Measurements from ENCODE around the gene IFI27L1.

Gene IFI27L1

DNA sequence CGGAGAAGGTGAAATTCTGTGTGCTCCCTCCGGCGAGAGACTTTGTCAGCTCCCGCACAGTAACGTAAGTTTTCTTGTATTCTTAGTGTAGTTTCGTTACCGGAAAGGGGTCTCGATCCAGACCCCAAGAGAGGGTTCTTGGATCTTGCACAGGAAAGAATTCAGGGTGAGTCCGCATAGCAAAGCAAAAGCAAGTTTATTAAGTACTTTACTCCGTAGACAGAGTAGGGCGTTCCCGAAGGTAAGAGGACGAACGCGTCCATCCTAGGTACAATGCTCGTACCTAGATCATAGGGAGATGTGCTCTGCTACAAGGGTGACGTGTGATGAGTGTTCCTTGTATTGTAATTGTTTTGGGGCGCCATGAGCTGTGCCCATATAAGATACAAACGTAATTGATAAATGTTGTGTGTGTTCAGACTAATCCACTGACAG, 293 bp downstream of the IFI27L1 start:
- Histone ChIP-seq H3K9me3 (replicated peaks in 1 of 2; ENCODE audit: control insufficient read depth in 2 of 2, insufficient read depth in 1 of 2, low read depth in 1 of 2, low read length in 2 of 2) (peaks cover 0 to 41% of the 10 kb centered on the region in 2 donors), H3K4me1 (ENCODE audit: control insufficient read depth in 2 of 2, insufficient read depth in 1 of 2, low read depth in 1 of 2, low read length in 2 of 2) (peaks cover 4 to 8% of the 10 kb centered on the region in 2 donors), H2BK12ac (ENCODE audit: low read length) (no peak overlapping the region), H3K23ac (ENCODE audit: low read depth, low read length, poor library complexity) (no peak overlapping the region), H4K91ac (ENCODE audit: low read depth, low read length, poor library complexity) (no peak overlapping the region), H3K4me3 (ENCODE audit: low read length in 2 of 2) (peak overlapping the region; percentile 92 to 98), H4K8ac (ENCODE audit: low read depth, low read length) (no peak overlapping the region), H3K27ac (replicated peaks; ENCODE audit: low read length) (no peak overlapping the region), H3K36me3 (replicated peaks in 1 of 2; ENCODE audit: control insufficient read depth in 2 of 2, insufficient read depth in 2 of 2, low read length in 2 of 2) (peaks cover 11 to 34% of the 10 kb centered on the region in 2 donors), H2BK120ac (ENCODE audit: low read depth, low read length) (no peak overlapping the region), H3K9ac (ENCODE audit: low read depth, low read length, poor library complexity) (peak overlapping the region; percentile 83), H3K18ac (ENCODE audit: low read length) (no peak overlapping the region), H3K14ac (ENCODE audit: low read length) (no peak overlapping the region), H2AFZ (ENCODE audit: low read length) (peak overlapping the region; percentile 93), H3K79me1 (ENCODE audit: low read depth, low read length) (peaks cover 8% of the 10 kb centered on the region), H3K27me3 (ENCODE audit: control insufficient read depth in 3 of 3, insufficient read depth in 3 of 3, low read depth in 1 of 3, low read length in 3 of 3) (no peaks in the 10 kb centered on the region), H3K4ac (ENCODE audit: low read length) (no peak overlapping the region), H2BK5ac (ENCODE audit: low read length) (no peak overlapping the region), H2BK15ac (ENCODE audit: low read length) (no peak overlapping the region), H3K4me2 (ENCODE audit: insufficient read depth, low read length, poor library complexity, severe bottlenecking) (peak overlapping the region; percentile 48), H2AK5ac (ENCODE audit: low read depth, low read length) (no peak overlapping the region)
- WGBS, 2 donors (ENCODE audit: extremely low coverage in 2 of 2, insufficient read length in 2 of 2, insufficient replicate concordance in 1 of 2): no CpG with 5 or more reads among the region's 19 CpGs
- no peak for DNase-seq (ENCODE audit: low spot score)

DNA sequence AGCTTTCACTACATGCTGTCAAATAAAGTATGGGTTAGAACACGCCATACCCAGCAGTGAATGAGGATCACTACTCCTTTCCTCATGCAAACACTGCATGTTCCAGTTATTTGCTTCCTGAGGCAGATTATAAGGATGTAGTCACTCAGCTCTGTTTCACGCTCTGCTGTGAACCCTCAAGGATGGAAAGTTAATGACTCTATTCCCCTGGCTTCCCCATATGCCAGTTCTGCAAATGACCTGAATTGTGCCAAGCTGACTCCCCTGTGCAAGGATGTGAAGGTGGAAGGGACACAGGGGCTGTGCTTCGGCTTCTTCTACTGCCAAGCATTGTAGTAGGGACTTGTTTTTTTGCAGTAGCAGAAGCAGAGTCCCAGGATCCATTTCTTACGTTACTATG, 6.8 kb downstream of the IFI27L1 start:
- no peak overlapping the region for H2AFZ ChIP-seq (ENCODE audit: low read length)
- H3K9me3 ChIP-seq (replicated peaks in 1 of 2; ENCODE audit: control insufficient read depth in 2 of 2, insufficient read depth in 1 of 2, low read depth in 1 of 2, low read length in 2 of 2): peaks cover 0 to 12% of the 10 kb centered on the region in 2 donors
- no peak overlapping the region for H4K8ac ChIP-seq (ENCODE audit: low read depth, low read length)
- no CpG with 5 or more reads among the region's 4 CpGs for WGBS, 2 donors (ENCODE audit: extremely low coverage in 2 of 2, insufficient read length in 2 of 2, insufficient replicate concordance in 1 of 2)
- no peak overlapping the region for H4K91ac ChIP-seq (ENCODE audit: low read depth, low read length, poor library complexity)
- H3K4me1 ChIP-seq (ENCODE audit: control insufficient read depth in 2 of 2, insufficient read depth in 1 of 2, low read depth in 1 of 2, low read length in 2 of 2): no peaks in the 10 kb centered on the region
- peaks cover 0 to 4% of the 10 kb centered on the region in 2 donors for H3K36me3 ChIP-seq (replicated peaks in 1 of 2; ENCODE audit: control insufficient read depth in 2 of 2, insufficient read depth in 2 of 2, low read length in 2 of 2)
- H3K27me3 ChIP-seq (ENCODE audit: control insufficient read depth in 3 of 3, insufficient read depth in 3 of 3, low read depth in 1 of 3, low read length in 3 of 3): no peaks in the 10 kb centered on the region
- no peak for DNase-seq (ENCODE audit: low spot score)
- H2BK120ac ChIP-seq (ENCODE audit: low read depth, low read length): no peak overlapping the region
- H3K23ac ChIP-seq (ENCODE audit: low read depth, low read length, poor library complexity): no peak overlapping the region
- no peak overlapping the region for H3K4me2 ChIP-seq (ENCODE audit: insufficient read depth, low read length, poor library complexity, severe bottlenecking)
- H2BK15ac ChIP-seq (ENCODE audit: low read length): no peak overlapping the region
- no peak overlapping the region for H2BK12ac ChIP-seq (ENCODE audit: low read length)
- no peak overlapping the region for H2BK5ac ChIP-seq (ENCODE audit: low read length)
- H3K79me1 ChIP-seq (ENCODE audit: low read depth, low read length): no peaks in the 10 kb centered on the region
- H3K4ac ChIP-seq (ENCODE audit: low read length): no peak overlapping the region
- no peak overlapping the region for H3K4me3 ChIP-seq (ENCODE audit: low read length in 2 of 2)
- H2AK5ac ChIP-seq (ENCODE audit: low read depth, low read length): no peak overlapping the region
- H3K27ac ChIP-seq (replicated peaks; ENCODE audit: low read length): no peak overlapping the region
- H3K14ac ChIP-seq (ENCODE audit: low read length): no peak overlapping the region
- no peak overlapping the region for H3K9ac ChIP-seq (ENCODE audit: low read depth, low read length, poor library complexity)
- H3K18ac ChIP-seq (ENCODE audit: low read length): no peak overlapping the region

DNA sequence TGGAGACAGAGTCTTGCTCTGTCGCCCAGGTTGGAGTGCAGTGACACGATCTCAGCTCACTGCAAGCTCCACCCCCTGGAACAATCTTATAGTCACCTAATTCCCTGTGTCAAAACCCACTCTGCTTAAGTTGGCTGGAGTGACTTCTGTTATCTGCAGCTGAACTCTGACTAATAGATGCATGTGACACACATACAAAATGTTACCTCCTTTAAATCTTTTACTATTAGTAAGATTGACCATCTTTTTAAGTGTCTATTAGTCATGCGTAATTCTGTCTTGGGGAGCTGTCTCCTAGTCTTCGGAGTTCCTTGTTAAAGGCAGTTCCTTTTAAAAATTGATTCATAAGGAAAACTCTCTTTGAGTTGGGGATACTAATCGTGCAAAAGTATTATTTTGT, 7.4 kb downstream of the IFI27L1 start:
- no peak overlapping the region for H3K18ac ChIP-seq (ENCODE audit: low read length)
- no peak overlapping the region for H3K4me2 ChIP-seq (ENCODE audit: insufficient read depth, low read length, poor library complexity, severe bottlenecking)
- no peak overlapping the region for H2BK5ac ChIP-seq (ENCODE audit: low read length)
- H3K27me3 ChIP-seq (ENCODE audit: control insufficient read depth in 3 of 3, insufficient read depth in 3 of 3, low read depth in 1 of 3, low read length in 3 of 3): no peaks in the 10 kb centered on the region
- no peak overlapping the region for H2BK12ac ChIP-seq (ENCODE audit: low read length)
- H3K9ac ChIP-seq (ENCODE audit: low read depth, low read length, poor library complexity): no peak overlapping the region
- no peak overlapping the region for H4K91ac ChIP-seq (ENCODE audit: low read depth, low read length, poor library complexity)
- H2BK120ac ChIP-seq (ENCODE audit: low read depth, low read length): no peak overlapping the region
- no peaks in the 10 kb centered on the region for H3K4me1 ChIP-seq (ENCODE audit: control insufficient read depth in 2 of 2, insufficient read depth in 1 of 2, low read depth in 1 of 2, low read length in 2 of 2)
- no peak overlapping the region for H3K27ac ChIP-seq (replicated peaks; ENCODE audit: low read length)
- no peak overlapping the region for H2BK15ac ChIP-seq (ENCODE audit: low read length)
- H3K9me3 ChIP-seq (replicated peaks in 1 of 2; ENCODE audit: control insufficient read depth in 2 of 2, insufficient read depth in 1 of 2, low read depth in 1 of 2, low read length in 2 of 2): peaks cover 0 to 8% of the 10 kb centered on the region in 2 donors
- H3K79me1 ChIP-seq (ENCODE audit: low read depth, low read length): no peaks in the 10 kb centered on the region
- WGBS, 2 donors (ENCODE audit: extremely low coverage in 2 of 2, insufficient read length in 2 of 2, insufficient replicate concordance in 1 of 2): no CpG with 5 or more reads among the region's 5 CpGs
- no peak overlapping the region for H2AFZ ChIP-seq (ENCODE audit: low read length)
- DNase-seq (ENCODE audit: low spot score): no peak
- peaks cover 0 to 4% of the 10 kb centered on the region in 2 donors for H3K36me3 ChIP-seq (replicated peaks in 1 of 2; ENCODE audit: control insufficient read depth in 2 of 2, insufficient read depth in 2 of 2, low read length in 2 of 2)
- no peak overlapping the region for H3K4me3 ChIP-seq (ENCODE audit: low read length in 2 of 2)
- H4K8ac ChIP-seq (ENCODE audit: low read depth, low read length): no peak overlapping the region
- H3K23ac ChIP-seq (ENCODE audit: low read depth, low read length, poor library complexity): no peak overlapping the region
- H2AK5ac ChIP-seq (ENCODE audit: low read depth, low read length): no peak overlapping the region
- no peak overlapping the region for H3K4ac ChIP-seq (ENCODE audit: low read length)
- H3K14ac ChIP-seq (ENCODE audit: low read length): no peak overlapping the region

DNA sequence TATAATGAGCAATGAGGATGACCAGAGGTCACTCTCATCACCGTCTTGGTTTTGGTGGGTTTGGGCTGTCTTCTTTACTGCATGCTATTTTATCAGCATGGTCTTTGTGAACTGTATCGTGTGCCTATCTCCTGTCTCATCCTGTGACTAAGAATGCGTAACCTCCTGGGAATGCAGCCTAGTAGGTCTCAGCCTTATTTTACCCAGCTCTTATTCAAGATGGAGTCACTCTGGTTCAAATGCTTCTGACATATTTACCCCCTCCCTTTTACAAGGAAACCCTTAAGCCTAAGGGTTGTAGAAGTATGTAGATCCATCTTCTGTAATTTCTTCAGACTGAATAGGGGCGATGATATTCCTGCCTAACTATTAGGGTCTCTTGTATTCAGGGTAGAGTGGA, 8.4 kb downstream of the IFI27L1 start:
- Histone ChIP-seq H3K4me3 (ENCODE audit: low read length in 2 of 2) (no peak overlapping the region), H2AK5ac (ENCODE audit: low read depth, low read length) (no peak overlapping the region), H3K27me3 (ENCODE audit: control insufficient read depth in 3 of 3, insufficient read depth in 3 of 3, low read depth in 1 of 3, low read length in 3 of 3) (no peaks in the 10 kb centered on the region), H3K14ac (ENCODE audit: low read length) (no peak overlapping the region), H3K4me2 (ENCODE audit: insufficient read depth, low read length, poor library complexity, severe bottlenecking) (no peak overlapping the region), H3K18ac (ENCODE audit: low read length) (no peak overlapping the region), H2BK12ac (ENCODE audit: low read length) (no peak overlapping the region), H2AFZ (ENCODE audit: low read length) (no peak overlapping the region), H2BK120ac (ENCODE audit: low read depth, low read length) (no peak overlapping the region), H3K79me1 (ENCODE audit: low read depth, low read length) (no peaks in the 10 kb centered on the region), H3K23ac (ENCODE audit: low read depth, low read length, poor library complexity) (no peak overlapping the region), H3K9me3 (replicated peaks in 1 of 2; ENCODE audit: control insufficient read depth in 2 of 2, insufficient read depth in 1 of 2, low read depth in 1 of 2, low read length in 2 of 2) (peaks cover 0 to 8% of the 10 kb centered on the region in 2 donors), H4K91ac (ENCODE audit: low read depth, low read length, poor library complexity) (no peak overlapping the region), H3K4me1 (ENCODE audit: control insufficient read depth in 2 of 2, insufficient read depth in 1 of 2, low read depth in 1 of 2, low read length in 2 of 2) (no peaks in the 10 kb centered on the region), H3K27ac (replicated peaks; ENCODE audit: low read length) (no peak overlapping the region), H3K9ac (ENCODE audit: low read depth, low read length, poor library complexity) (no peak overlapping the region), H4K8ac (ENCODE audit: low read depth, low read length) (no peak overlapping the region), H3K4ac (ENCODE audit: low read length) (no peak overlapping the region), H3K36me3 (replicated peaks in 1 of 2; ENCODE audit: control insufficient read depth in 2 of 2, insufficient read depth in 2 of 2, low read length in 2 of 2) (peaks cover 0 to 4% of the 10 kb centered on the region in 2 donors), H2BK15ac (ENCODE audit: low read length) (no peak overlapping the region), H2BK5ac (ENCODE audit: low read length) (no peak overlapping the region)
- no peak for DNase-seq (ENCODE audit: low spot score)
- WGBS, 2 donors (ENCODE audit: extremely low coverage in 2 of 2, insufficient read length in 2 of 2, insufficient replicate concordance in 1 of 2): no CpG with 5 or more reads among the region's 4 CpGs

All from neuronal stem cell (in vitro differentiated cells).